Sigmoid colon (tissue), 7 donors: ENCODE measurements around the gene ITPR1. TPM values are rescaled to one million over a fixed set of nuclear protein-coding genes. Genes with fewer than 3 reads are reported as not detected.

ENCODE experiments used
- DNase-seq: peaks from one replicate; pipeline ENCODE4 v3.0.0-alpha.2; 2019
- H3K27ac ChIP-seq, 4 donors: fragments of 200-600 bp; sonication (generic); one replicate each; pipeline ENCODE4 v1.5.1; 2016 to 2019; ENCODE audit warnings: mild to moderate bottlenecking in 1 of 4
- H3K27me3 ChIP-seq, 3 donors: fragments of 200-600 bp; sonication (generic); one replicate each; pipeline ENCODE4 v1.5.1; 2019; ENCODE audit warnings: mild to moderate bottlenecking in 1 of 3
- H3K36me3 ChIP-seq, 4 donors: fragments of 200-600 bp; sonication (generic); one replicate each; pipeline ENCODE4 v1.5.1; 2016 to 2019
- H3K4me1 ChIP-seq, 4 donors: fragments of 200-600 bp; sonication (generic); one replicate each; pipeline ENCODE4 v1.5.1; 2017 to 2019
- H3K4me3 ChIP-seq, 4 donors: fragments of 200-600 bp; sonication (generic); one replicate each; pipeline ENCODE4 v1.5.1; 2017 to 2019; ENCODE audit warnings: mild to moderate bottlenecking in 2 of 4, moderate library complexity in 1 of 4
- H3K9me3 ChIP-seq, 4 donors: fragments of 200-600 bp in 3 of 4; sonication (generic) in 3 of 4; one replicate each; pipeline versions ENCODE4 v1.5.1 to v1.6.1; 2013 to 2019
- CTCF ChIP-seq, 4 experiments: fragments of 450-650 bp in 3 of 4; fragments of 200-600 bp in 1 of 4; IDR thresholded peaks; one replicate each; pipeline ENCODE4 v1.5.1; 2016 to 2019; ENCODE audit warnings: antibody characterized with exemption in 4 of 4, mild to moderate bottlenecking in 3 of 4, moderate library complexity in 2 of 4
- EP300 ChIP-seq, 4 donors: sonication (generic); formaldehyde crosslinking; IDR thresholded peaks; one replicate each; pipeline ENCODE4 v1.6.1; 2017; ENCODE audit warnings: antibody characterized with exemption in 4 of 4
- POLR2A ChIP-seq, 2 donors: fragments of 450-650 bp; IDR thresholded peaks; one replicate each; pipeline ENCODE4 v1.6.1; 2016; ENCODE audit warnings: antibody characterized with exemption in 2 of 2, mild to moderate bottlenecking in 2 of 2, moderate library complexity in 2 of 2
- POLR2AphosphoS5 ChIP-seq, 4 donors: sonication (generic); formaldehyde crosslinking; IDR thresholded peaks; one replicate each; pipeline ENCODE4 v1.6.1; 2017; ENCODE audit warnings: antibody characterized with exemption in 4 of 4
- WGBS, 2 donors: extraction: QIAGEN DNeasy Blood & Tissue Kit; methylation state at CpG; one replicate each; pipeline ENCODE4 v1.1.7; 2013; 5-methylcytosine and 5-hydroxymethylcytosine counted together
- intact Hi-C: fragments of 100-400 bp; cut with DNase I; formaldehyde crosslinking; loops from one replicate; pipeline ENCODE4 v1.15.1; 2023
- polyA plus RNA-seq, 3 donors: library from polyadenylated mRNA; stranded (reverse); fragments of 200-250 nt; gene quantifications; one replicate each; pipeline ENCODE4 v1.2.3, GENCODE V29; 2013
- total RNA-seq, 4 donors: library from RNA; depleted of rRNA; stranded (reverse); fragments of >200 nt; gene quantifications; one replicate each; pipeline ENCODE4 v1.1.0, GENCODE V29; 2016
- donor health status: healthy with polysubstance abuse.
- donor health status: Bipolar disorder and iron deficiency.
- donor health status: healthy.

The ITPR1 gene
- total and polyA plus RNA-seq, 7 donors, result 1.4 to 206 (median 111) TPM

GRCh38 chr3:4645468-4645867 lies 152.3 kb downstream of the ITPR1 start:
- TF ChIP-seq CTCF (IDR thresholded peaks at IDR 0.05), result no peak
- 79 to 89% methylated on average over 6 of the region's 6 CpGs for WGBS, 2 donors
- intact Hi-C loops, result no loop called here
- Histone ChIP-seq H3K4me1 (no peaks in the 10 kb centered on the region), H3K27ac (peak overlapping the region in 1 of 4 donors; percentile 50), H3K9me3 (no peaks in the 10 kb centered on the region), H3K27me3 (no peaks in the 10 kb centered on the region), H3K36me3 (peaks cover 0 to 82% (median 14%) of the 10 kb centered on the region in 4 donors), H3K4me3 (no peak overlapping the region)
- no peak for DNase-seq

GRCh38 chr3:4647411-4647810 lies 154.3 kb downstream of the ITPR1 start:
- Histone ChIP-seq H3K4me3 (no peak overlapping the region), H3K4me1 (no peaks in the 10 kb centered on the region), H3K27me3 (no peaks in the 10 kb centered on the region), H3K36me3 (peaks cover 0 to 70% (median 19%) of the 10 kb centered on the region in 4 donors), H3K27ac (no peak overlapping the region), H3K9me3 (no peaks in the 10 kb centered on the region)
- intact Hi-C loops, result no loop called here
- 90 to 93% methylated on average over 2 of the region's 2 CpGs for WGBS, 2 donors
- no peak for DNase-seq
- TF ChIP-seq POLR2A (IDR thresholded peaks at IDR 0.05) (no peak), POLR2AphosphoS5 (IDR thresholded peaks at IDR 0.05) (no peak), EP300 (IDR thresholded peaks at IDR 0.05) (no peak), CTCF (IDR thresholded peaks at IDR 0.05) (no peak)

GRCh38 chr3:4655145-4656045 lies 162.2 kb downstream of the ITPR1 start:
- H3K9me3 ChIP-seq, result no peaks in the 10 kb centered on the region
- DNase-seq, result no peak
- no peak for TF ChIP-seq CTCF (IDR thresholded peaks at IDR 0.05)
- no peak for TF ChIP-seq EP300 (IDR thresholded peaks at IDR 0.05)
- TF ChIP-seq POLR2AphosphoS5 (IDR thresholded peaks at IDR 0.05), result no peak
- TF ChIP-seq POLR2A (IDR thresholded peaks at IDR 0.05), result no peak
- 59 to 78% methylated on average over 17 of the region's 17 CpGs for WGBS, 2 donors
- H3K4me1 ChIP-seq, result peaks cover 0 to 8% (median 0%) of the 10 kb centered on the region in 4 donors
- intact Hi-C loops, result no loop called here
- H3K4me3 ChIP-seq, result no peak overlapping the region
- peaks cover 9 to 47% (median 19%) of the 10 kb centered on the region in 4 donors for H3K36me3 ChIP-seq
- peak overlapping the region in 3 of 4 donors; percentile 10 to 57 (median 41) for H3K27ac ChIP-seq
- H3K27me3 ChIP-seq, result no peaks in the 10 kb centered on the region

GRCh38 chr3:4656059-4656458 lies 162.9 kb downstream of the ITPR1 start:
- peak; percentile 8 to 62 (median 44) for TF ChIP-seq CTCF (IDR thresholded peaks at IDR 0.05)
- TF ChIP-seq POLR2AphosphoS5 (IDR thresholded peaks at IDR 0.05), result no peak
- intact Hi-C loops, result no loop called here
- H3K4me3 ChIP-seq, result no peak overlapping the region
- no peaks in the 10 kb centered on the region for H3K9me3 ChIP-seq
- H3K36me3 ChIP-seq, result peaks cover 9 to 51% (median 19%) of the 10 kb centered on the region in 4 donors
- WGBS, 2 donors, result 25 to 59% methylated on average over 6 of the region's 6 CpGs
- peak overlapping the region in 3 of 4 donors; percentile 41 to 57 (median 45) for H3K27ac ChIP-seq
- DNase-seq, result peak; percentile 75
- peaks cover 0 to 8% (median 0%) of the 10 kb centered on the region in 4 donors for H3K4me1 ChIP-seq
- H3K27me3 ChIP-seq, result no peaks in the 10 kb centered on the region
